ENCODE data around the gene C19orf25.

The C19orf25 gene

GRCh38 chr19:1496714-1497577 lies 17.9 kb upstream of the C19orf25 start:
- DNase-seq (ENCODE audit: insufficient read length, low spot score), result no peak
- FAIRE-seq, result no peak

GRCh38 chr19:1495799-1496713 lies 17.0 kb upstream of the C19orf25 start:
- DNase-seq (ENCODE audit: insufficient read length, low spot score) (no peak), FAIRE-seq (no peak)

DNA sequence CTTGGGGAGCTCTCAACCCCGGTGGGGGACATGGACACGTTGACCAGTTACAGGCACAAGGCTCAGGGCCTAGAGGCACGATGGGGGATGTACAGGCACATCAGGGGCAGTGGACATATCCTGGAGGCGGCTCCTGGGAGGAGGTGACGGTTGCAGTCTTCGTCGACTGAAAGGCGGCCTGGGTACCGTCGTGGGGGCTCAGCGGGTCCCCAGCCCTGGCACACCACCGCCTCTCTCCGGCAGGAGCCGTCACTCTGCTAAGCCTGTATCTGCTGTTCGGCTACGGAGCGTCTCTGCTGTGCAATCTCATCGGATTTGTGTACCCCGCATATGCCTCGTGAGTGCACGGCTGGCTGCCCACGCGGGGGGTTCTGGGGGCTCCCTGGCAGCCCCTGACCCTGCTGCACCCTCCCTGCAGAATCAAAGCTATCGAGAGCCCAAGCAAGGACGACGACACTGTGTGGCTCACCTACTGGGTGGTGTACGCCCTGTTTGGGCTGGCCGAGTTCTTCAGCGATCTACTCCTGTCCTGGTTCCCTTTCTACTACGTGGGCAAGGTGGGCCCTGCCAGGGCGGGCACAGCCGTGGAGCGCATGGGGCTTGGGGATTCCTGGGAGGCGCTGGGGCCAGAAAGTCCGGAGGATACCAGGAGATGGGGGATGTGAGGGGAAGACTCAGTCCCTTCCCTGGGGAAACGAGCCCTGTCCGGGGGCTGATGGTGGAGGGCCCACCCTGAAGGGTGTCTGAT lies 16.2 kb upstream of the C19orf25 start:
- DNase-seq (ENCODE audit: insufficient read length, low spot score) (no peak), FAIRE-seq (no peak)

- no peak for FAIRE-seq
- no peak for DNase-seq (ENCODE audit: insufficient read length, low spot score)
These were observed 15.2 kb upstream of the C19orf25 start for GRCh38 chr19:1494115-1494815.

- FAIRE-seq, result no peak
- no peak for DNase-seq (ENCODE audit: insufficient read length, low spot score)
These were observed 13.5 kb upstream of the C19orf25 start for GRCh38 chr19:1492474-1493006.

DNA sequence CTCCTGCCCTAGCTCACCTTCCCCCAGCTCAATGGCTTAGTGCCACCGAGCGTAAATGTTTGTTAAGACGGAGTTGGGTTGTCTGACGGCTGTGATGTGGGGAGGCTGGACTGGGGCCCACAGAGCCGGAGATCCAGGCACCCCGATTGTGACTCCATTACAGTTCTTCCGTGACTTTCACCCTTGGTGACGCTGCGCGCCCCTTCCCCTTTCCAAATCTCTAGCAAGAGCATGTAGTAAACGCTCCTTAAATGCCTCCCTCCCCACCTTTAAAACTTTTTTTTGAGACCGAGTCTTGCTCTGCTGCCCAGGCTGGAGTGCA lies 12.8 kb upstream of the C19orf25 start:
- DNase-seq (ENCODE audit: insufficient read length, low spot score) (no peak), FAIRE-seq (no peak)

GRCh38 chr19:1491114-1491848 lies 12.3 kb upstream of the C19orf25 start, which contains the start of gene REEP6:
REEP6 (plus strand) TSS chr19:1491181; CDS start chr19:1491270, 89 bp downstream.
- FAIRE-seq, result no peak

GRCh38 chr19:1490311-1491113 lies 11.5 kb upstream of the C19orf25 start, which contains the start of gene PCSK4:
PCSK4 (minus strand) TSS chr19:1490350; CDS start chr19:1490346, 4 bp downstream.
- FAIRE-seq (peak; percentile 99), DNase-seq (ENCODE audit: insufficient read length, low spot score) (peak; percentile 91)

More at GRCh38 chr19:1491114-1491848, 12.3 kb upstream of the C19orf25 start, which contains the start of gene REEP6:
- DNase-seq (ENCODE audit: insufficient read length, low spot score), result no peak

DNA sequence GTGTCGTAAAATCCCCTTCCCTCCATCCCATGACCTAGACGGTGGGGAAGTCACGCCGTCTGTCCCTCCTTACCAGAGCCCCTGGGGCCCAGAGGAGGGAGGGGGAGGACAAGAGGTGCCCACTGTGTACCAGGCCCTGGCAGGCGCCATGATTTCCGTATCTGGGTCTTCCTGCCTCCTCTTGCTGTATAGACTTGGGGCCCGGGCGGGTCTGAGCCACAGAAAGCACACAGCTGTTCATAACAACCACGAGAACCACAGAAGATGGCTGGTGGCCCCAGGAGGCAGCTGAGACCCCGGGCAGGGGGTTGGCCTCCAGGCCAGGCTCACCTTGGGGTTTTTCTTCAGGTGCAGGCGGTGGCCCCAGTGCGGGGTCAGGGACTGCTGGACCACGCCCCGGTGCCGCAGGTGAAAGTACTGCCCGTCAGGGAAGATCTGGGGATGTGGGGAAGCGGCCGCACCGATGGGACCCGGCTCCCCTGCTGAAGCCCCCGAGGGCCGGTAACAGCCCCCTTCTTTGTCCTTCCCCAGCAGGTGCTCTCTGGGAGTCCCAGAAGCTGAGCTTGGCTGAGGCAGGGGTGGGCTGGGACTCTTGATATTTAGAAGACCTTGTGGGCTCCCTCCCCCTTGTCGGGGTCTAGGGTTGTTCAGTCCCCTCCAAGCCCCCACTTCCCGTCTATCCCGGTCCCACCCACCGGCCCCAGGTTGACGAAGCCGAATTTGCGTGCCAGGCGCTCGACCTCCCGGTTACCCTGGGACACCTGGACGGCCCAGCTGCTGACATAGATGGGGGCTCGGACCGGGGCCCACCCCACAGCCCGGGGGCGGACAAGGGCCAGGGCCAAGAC lies 10.7 kb upstream of the C19orf25 start:
- FAIRE-seq (no peak), DNase-seq (ENCODE audit: insufficient read length, low spot score) (no peak)

- no peak for FAIRE-seq
- no peak for DNase-seq (ENCODE audit: insufficient read length, low spot score)
These were observed 9.2 kb upstream of the C19orf25 start for GRCh38 chr19:1488282-1488601.

DNA sequence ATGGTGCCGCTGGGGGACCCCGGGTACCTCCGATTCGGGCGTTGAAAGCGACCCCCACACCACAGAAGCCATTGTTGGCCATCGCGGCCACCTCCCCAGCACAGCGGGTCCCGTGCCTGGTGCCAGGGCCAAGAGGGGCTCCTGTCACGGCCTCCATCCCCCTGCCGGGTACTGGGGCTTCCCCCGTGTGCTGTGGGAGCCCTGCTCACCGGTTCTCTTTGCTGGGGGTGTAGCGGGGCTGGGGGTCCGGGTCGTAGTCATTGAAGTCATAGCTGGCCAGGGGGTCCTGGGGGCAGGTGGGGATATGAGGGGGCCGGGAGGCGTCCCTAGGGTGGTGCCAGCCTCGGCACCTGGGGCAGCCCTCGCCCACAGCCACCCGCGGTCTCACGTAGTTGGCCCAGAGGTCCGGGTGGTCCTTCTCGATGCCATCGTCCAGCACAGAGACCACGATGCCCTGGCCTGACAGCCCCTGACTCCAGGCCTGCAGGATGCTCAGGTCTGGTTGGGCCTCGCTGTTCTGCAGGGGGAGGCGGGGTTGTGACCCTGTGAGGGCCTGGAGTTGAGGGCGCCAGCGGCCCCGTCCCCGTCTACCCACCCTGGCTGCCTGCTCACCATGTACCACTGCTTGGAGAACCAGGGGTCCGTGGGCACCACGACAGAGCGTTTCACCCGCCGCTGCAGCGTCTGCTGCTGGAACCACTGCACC lies 8.7 kb upstream of the C19orf25 start:
- DNase-seq (ENCODE audit: insufficient read length, low spot score) (no peak), FAIRE-seq (no peak)

DNA sequence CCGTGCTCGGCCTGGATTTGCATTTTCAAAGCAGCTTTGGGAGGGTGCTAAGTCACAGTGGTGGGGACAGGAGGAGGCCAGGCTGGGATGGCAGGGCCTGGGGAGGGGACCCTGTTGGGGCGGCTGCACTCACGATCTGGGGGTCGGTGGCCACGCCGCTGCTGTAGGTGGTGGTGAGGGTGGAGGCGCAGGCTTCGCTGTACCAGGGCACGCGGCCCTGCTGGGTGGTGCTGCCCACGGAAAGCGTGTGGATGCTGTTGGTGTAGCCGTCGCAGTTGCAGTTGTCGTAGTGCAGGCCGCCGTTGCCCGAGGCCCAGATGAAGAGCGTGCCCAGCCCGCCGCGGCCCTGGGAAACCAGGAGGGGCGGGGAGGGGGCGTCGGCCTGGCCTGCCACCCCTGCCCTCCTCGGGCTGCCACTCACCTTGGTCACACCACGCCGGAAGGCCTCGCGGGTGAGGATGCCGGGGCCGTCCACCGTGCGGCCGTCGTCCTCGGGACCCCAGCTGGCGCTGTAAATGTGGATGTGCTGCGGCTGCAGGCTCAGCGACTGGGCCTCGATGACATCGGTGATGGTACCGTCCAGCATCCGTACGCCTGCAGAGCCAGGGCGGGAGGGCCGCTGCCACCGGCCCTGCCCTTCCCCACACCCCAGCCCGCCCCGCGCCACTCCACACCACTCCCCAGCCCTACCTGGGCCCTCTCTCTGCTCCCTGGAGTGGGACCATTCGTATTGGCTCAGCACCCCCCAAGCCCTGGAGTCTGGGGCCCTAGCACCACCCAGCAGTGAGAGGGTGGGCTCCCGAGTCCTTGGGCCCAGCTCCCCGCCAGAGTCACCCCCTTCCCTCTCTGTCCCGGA lies 7.9 kb upstream of the C19orf25 start:
- DNase-seq (ENCODE audit: insufficient read length, low spot score) (no peak), FAIRE-seq (no peak)

DNA sequence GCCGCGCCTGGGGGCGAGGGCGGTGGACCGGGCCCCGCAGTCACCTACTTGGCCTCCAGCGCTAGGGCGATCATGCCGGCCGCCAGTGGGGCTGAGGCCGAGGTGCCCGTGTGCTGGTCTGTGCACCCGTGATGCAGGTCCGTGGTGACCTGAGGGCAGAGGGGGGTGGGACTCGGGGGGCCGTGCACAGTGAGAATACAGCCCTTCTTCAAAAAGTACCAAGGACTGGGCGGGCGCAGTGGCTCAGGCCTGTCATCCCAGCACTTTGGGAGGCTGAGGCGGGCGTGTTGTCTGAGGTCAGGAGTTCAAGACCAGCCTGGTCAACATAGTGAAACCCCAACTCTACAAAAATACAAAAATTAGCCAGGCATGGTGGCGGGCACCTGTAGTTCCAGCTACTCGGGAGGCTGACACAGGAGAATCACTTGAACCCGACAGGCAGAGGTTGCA lies 5.0 kb upstream of the C19orf25 start:
- no peak for DNase-seq (ENCODE audit: insufficient read length, low spot score)
- FAIRE-seq, result no peak

GRCh38 chr19:1483131-1483978 lies 4.3 kb upstream of the C19orf25 start:
- no peak for FAIRE-seq
- no peak for DNase-seq (ENCODE audit: insufficient read length, low spot score)
